AG04449 (cell line): ENCODE results near the gene C3orf80.
"Not testable (repeated sequence)": the region's sequence is repeated elsewhere in the genome, so short reads cannot be mapped to it uniquely, and the experiment has no call there.

ENCODE experiments used
- CTCF ChIA-PET: fragments of 350-600 bp; formaldehyde crosslinking; extraction: SDS; loops from one replicate; lab custom pipeline; 2021; ENCODE audit warnings: antibody characterized with exemption; lab: Yijun Ruan, JAX
- POLR2A ChIA-PET: fragments of 400-600, 350-600 bp; formaldehyde crosslinking; extraction: SDS; loops from one replicate; lab custom pipeline; 2020; ENCODE audit warnings: antibody characterized with exemption, inconsistent platforms; lab: Yijun Ruan, JAX
- DNase-seq: peaks from one replicate; pipeline ENCODE4 v3.0.0-alpha.2; 2010; ENCODE audit warnings: low read depth, low spot score
- H3K4me3 ChIP-seq: 2 replicates; pipeline ENCODE4 v1.5.1; 2011; ENCODE audit warnings: low read depth, mild to moderate bottlenecking, control low read depth, low read length
- TF ChIP-seq, protein P1 (sequence below): IDR thresholded peaks from one replicate; pipeline ENCODE4 v1.5.1; 2011; ENCODE audit warnings: mild to moderate bottlenecking, moderate library complexity, low read length, control low read depth, inconsistent platforms; ENCODE audit not compliant: insufficient read depth; ENCODE audit errors: missing control alignments

Gene C3orf80

DNA sequence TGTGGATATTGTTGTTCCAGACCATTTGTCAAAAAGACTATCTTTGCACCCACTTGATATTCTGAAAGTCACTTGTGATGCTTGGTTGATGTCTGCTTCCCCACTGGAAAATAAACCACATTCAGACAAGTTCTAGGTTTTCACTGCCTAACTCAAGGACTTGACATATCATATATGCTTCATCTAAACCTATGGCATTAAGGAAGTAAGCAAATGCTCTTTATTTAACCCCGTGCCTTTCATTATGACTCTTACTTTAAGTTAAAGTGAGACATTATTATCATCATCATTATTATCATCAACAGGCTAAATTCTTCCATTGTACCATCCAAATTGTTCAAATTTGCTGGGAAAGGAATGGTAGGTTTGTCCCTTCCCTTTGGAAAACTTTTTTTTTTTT lies 30.8 kb upstream of the C3orf80 start:
- POLR2A ChIA-PET = no interaction called here

DNA sequence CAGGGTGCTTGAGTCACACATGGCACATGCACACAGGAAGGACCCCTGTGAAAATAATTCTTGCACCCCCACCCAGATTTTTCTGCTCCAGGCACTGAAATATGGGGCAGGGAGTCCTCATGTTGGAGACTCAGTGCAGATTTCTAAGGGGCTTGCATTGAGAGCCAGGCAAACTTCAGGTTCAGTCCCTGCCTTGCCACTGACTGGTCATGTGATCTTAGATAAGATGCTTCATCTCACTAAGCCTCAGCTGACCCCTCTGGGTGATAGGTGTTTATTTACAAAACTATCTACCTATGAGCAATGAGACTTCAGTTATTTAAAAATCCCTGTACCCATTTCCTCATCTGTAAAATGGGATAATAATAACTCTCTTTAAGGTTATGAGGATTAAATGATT lies 30.1 kb upstream of the C3orf80 start:
- ChIA-PET CTCF (interaction anchor here (1.4 to 2.2 kb wide), 2 partner anchors 15 to 30 kb away, joined by 3 to 6 read pairs; partner anchors contain the start of gene C3orf80), POLR2A (no interaction called here)
- TF ChIP-seq, protein P1, sequence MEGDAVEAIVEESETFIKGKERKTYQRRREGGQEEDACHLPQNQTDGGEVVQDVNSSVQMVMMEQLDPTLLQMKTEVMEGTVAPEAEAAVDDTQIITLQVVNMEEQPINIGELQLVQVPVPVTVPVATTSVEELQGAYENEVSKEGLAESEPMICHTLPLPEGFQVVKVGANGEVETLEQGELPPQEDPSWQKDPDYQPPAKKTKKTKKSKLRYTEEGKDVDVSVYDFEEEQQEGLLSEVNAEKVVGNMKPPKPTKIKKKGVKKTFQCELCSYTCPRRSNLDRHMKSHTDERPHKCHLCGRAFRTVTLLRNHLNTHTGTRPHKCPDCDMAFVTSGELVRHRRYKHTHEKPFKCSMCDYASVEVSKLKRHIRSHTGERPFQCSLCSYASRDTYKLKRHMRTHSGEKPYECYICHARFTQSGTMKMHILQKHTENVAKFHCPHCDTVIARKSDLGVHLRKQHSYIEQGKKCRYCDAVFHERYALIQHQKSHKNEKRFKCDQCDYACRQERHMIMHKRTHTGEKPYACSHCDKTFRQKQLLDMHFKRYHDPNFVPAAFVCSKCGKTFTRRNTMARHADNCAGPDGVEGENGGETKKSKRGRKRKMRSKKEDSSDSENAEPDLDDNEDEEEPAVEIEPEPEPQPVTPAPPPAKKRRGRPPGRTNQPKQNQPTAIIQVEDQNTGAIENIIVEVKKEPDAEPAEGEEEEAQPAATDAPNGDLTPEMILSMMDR = no peak
- no peak for DNase-seq
- H3K4me3 ChIP-seq = no peak overlapping the region

More for the DNA sequence above, 30.8 kb upstream of the C3orf80 start:
- CTCF ChIA-PET = interaction anchor here (1.4 kb wide), 1 partner anchor 31 kb away, joined by 3 read pairs; the partner anchor contains the start of gene C3orf80
- H3K4me3 ChIP-seq = no peak overlapping the region
- DNase-seq = no peak
- TF ChIP-seq, protein P1 = no peak

DNA sequence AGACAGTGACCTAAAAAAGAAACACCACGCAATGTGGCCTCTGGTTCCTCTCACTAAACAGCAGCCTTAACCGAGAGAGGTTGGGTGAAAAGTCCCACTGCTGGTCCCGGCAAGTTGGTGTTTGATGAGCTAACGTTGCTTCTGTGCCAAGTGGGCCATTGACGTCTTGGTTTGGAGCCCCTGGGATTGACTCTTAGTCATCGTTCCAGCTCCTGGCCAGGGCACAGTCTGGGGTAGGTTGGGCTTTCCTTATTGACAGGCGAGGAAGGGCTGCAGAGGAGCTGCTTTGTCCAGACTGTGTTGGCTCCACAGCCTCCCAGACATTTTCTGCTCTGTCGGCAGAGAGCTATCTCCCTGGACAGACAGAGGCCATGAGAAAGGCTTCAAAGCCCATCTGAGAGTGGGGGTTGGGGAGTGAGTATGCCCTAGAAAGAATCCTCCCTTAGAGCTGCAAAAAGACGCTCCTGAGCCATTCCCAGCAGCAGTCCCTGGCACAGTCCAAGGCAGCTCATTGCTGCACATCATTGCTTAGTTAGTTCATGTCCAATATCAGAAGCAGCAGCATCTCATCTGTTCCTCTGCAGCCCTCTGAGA lies 28.6 kb upstream of the C3orf80 start:
- ChIA-PET CTCF (interaction anchor here (0.6 to 2.2 kb wide), 5 partner anchors 9 to 34 kb away, joined by 3 to 6 read pairs (median 3); no protein-coding TSS in a partner anchor), POLR2A (no interaction called here)
- no peak overlapping the region for H3K4me3 ChIP-seq
- TF ChIP-seq, protein P1 = no peak
- DNase-seq = no peak

DNA sequence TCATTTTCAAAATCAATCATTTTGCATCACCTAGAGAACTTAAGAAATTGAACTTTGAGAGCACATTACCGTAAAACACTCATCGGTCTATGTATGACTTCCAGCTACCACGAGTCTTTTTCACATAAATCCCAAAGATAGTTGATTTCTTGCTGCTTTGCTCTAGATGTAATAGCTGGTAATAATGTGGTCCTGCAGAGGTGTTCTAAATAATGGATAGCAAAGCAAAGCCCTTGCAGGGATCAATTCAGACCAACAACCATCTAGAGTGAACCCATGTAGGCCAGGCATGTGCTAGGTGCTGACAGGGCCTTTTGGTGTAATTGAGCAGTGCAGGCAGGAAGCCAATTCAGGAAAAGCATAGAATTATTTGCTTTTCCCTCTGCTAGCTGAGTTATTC lies 26.1 kb upstream of the C3orf80 start:
- TF ChIP-seq, protein P1 = no peak
- DNase-seq = no peak
- ChIA-PET CTCF (interaction anchor here (1.3 to 1.6 kb wide), 3 partner anchors 10 to 36 kb away, joined by 3 to 4 read pairs (median 3); no protein-coding TSS in a partner anchor), POLR2A (no interaction called here)
- H3K4me3 ChIP-seq = no peak overlapping the region

DNA sequence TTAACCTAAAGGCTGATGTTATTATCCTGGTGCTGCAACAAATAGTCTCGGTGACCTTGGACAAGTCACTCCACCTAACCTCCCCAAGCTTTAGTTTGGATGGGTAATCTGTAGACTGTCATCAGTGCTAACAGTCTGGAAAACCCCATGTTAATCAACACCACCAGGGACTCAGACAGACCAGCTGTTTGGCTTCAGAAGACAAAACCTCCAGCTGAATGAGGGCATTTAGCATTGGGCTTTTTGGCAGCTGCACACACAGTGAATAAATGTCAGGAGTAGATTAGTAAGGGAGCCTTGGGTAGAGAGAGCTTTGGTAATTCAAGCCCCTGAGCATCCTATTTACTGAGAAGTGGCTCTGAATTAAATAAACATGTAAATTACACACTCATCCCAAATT lies 24.9 kb upstream of the C3orf80 start:
- DNase-seq = no peak
- CTCF ChIA-PET = interaction anchor here (1.3 to 1.6 kb wide), 2 partner anchors 9 to 11 kb away, joined by 3 read pairs; no protein-coding TSS in a partner anchor
- H3K4me3 ChIP-seq = no peak overlapping the region

DNA sequence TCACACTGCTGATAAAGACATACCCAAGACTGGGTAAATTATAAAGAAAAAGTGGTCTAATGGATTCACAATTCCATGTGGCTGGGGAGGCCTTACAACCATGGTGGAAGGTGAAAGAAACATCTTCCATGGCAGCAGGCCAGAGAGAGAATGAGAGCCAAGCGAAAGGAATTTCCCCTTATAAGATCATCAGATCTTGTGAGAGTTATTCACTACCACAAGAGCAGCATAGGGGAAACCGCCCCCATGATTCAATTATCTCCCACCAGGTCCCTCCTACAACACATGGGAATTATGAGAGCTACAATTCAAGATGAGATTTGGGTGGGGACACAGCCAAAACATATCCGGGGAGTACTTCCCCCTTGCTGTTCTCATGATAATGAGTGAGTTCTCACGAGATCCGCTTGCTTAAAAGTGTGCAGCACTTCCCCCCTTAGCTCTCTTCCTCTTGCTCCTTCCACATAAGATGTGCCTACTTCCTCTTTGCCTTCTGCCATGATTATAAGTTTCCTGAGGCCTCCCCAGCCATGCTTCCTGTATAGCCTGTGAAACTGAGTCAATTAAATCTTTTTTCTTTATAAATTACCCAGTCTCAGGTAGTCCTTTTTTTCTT lies 20.7 kb upstream of the C3orf80 start:
- CTCF ChIA-PET, POLR2A ChIA-PET: not testable (repeated sequence)

More for the DNA sequence above, 24.9 kb upstream of the C3orf80 start:
- POLR2A ChIA-PET = no interaction called here
- TF ChIP-seq, protein P1 = no peak

More for the DNA sequence above, 20.7 kb upstream of the C3orf80 start:
- not testable (repeated sequence) for H3K4me3 ChIP-seq, DNase-seq
